ENCODE data around the gene RSAD2.
A peak's percentile ranks its signal among the peaks of the same experiment; 100 is the strongest.

RSAD2 gene

DNA sequence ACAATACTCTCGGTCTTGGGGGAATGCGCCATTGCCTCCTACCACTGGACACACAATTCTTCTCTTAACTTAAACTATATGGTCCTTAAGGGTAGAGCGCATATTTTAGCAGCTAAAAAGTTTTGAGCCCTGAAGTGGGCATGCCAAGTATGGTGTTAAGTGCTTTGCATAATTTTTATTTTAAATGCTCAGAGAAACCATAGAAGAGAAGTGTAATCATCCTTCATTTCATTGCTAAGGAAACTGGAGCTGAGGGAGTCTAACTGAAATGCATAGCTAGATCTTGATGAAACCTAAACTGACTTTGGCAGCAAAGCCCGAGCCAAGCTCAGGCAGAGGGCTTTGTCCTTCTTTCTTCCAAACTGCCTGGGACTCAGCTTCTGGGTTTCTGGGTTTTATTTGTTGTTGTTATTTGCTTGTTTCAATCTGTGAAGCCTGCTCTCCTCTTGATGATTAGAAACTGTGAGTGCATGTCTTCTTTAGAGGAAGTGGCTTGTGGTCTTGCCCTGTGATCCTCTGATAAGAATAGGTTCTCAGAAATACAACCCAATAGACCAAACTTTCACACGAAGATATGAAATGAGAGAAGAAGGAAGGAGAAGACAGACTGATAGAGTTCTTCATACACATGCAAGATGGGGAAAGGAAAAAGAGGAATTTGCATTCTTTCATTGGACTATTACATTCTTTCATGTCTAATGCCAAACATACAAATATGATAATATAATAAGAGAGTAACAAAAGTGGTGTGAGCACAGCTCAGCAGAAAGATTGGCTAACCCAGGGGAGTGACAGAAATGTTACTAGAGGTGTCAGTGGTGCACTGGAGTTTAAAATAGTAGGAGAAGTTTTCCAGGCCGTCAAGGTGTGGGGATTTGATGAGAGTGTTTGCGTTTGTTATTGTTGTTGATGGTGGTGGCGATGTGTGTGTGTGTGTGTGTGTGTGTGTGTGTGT lies 32.1 kb downstream of the RSAD2 start:
- DNase-seq = peak; percentile 74

DNA sequence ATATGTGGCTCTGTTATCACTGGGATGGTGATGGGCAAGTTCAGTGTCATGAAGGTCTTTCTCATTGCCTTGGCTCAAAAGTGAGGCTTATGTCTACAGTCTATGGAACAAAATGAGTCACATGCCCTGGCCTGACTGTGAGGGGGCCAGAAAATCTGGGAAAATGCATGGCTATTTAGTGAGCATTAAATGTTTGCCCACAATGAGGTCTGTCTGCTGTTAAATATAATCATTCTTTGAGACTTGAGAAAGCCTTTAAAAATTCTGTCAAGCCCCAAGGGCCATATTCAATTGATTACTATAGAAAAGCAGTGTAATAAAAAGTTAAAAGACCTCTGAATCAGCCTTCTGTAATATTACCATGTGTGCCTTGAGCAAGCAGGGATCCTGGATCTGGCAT lies 34.1 kb downstream of the RSAD2 start:
- DNase-seq = no peak

DNA sequence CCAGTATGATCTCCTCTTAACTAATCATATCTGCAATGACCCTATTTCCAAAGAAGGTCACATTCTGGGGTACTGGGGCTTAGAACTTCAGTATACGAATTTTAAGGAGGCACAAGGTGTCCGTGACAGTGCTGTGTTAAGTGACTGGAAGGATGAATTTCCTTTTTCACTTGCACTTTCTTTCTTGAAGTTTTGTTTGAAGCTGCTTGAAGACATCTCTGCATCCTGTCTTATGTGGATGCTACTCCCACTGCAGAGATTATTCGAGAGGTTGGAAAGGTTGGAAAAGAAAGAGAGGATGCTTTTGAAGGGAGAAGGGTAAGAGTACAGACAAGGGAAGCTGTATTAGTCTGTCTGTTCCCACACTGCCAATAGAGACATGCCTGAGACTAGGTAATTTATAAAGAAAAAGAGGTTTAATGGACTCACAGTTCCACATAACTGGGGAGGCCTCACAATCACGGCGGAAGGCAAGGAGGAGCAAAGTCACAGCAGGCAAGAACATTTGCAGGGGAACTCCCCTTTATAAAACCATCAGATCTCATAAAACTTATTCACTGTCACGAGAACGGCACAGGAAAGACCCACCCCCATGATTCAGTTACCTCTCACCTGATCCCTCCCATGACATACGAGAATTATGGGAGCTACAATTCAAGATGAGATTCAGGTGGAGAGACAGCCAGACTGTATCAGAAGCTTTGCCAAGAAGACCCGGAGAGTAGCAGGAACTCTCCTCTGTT lies 36.0 kb downstream of the RSAD2 start:
- DNase-seq = peak; percentile 49

DNA sequence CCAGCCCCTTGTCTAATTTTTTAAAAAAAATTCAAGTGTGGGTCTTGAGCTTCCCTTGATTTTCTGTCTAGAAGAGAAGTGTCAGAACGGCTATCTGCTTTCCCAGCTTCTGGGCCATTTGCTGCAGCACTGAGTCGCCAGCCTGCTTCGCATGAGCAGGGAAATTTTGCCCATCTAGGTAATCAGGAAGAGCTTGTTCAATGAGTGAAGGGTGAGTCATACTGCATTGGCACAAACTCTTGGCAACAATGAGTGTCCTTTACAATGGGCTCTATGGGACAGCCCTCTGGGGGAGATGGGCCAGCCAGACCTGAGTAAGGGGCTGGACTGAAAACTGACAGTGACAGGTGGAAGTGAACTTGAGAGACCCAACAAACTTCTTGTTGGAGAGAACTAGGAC lies 37.3 kb downstream of the RSAD2 start:
- DNase-seq = no peak

DNA sequence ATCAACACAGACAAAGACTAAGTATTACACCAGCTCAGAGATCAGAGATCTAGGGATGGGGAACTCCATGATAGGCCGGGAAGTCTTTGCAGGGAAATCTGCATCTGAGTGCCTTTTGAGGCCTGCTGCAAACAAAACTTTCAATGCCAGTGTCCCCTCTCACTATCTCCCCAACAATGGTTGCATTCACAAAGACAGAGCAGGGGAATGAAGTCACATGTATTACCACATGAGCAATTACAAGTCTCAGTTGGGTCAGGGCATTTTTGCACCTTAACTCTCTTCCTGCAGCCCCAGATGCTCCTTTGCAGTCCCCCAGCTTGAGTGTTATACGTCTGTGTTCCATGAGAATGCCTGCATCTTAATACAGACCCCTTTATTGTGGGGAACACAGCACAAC lies 37.8 kb downstream of the RSAD2 start:
- no peak for DNase-seq

DNA sequence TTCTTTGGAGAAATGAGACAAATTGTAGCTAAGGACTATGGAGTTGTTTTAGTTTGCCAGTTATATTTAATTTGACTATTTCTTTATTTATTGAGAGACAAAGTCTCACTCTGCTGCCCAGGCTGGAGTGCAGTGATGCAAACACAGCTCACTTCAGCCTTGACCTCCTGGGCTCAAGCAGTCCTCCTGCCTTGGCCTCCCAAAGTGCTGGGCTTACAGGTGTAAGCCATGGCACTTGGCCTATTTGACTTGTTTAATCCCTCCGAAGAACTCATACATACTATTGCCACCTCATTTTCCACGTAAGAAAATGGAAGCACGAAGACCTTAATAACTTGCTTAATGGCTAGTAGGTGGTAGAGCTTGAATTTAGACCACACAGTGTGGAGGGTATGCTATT lies 38.6 kb downstream of the RSAD2 start:
- no peak for DNase-seq

DNA sequence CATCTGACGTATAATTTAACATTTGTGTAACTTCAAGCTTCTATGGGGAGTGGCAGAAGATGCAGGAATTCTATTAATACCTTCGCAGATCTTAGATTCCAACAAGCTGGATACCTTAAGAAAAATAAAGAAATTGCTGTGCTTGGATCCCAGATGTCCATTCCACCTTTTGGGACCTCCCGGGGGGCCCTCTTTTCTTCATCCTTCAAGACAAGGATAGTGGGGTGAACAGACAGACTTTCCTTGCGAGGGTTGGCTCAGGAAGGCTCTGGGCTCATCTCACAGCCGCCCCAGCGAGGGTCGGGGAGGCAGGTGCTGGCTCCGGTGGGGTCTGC lies 39.1 kb downstream of the RSAD2 start:
- DNase-seq = no peak

DNA sequence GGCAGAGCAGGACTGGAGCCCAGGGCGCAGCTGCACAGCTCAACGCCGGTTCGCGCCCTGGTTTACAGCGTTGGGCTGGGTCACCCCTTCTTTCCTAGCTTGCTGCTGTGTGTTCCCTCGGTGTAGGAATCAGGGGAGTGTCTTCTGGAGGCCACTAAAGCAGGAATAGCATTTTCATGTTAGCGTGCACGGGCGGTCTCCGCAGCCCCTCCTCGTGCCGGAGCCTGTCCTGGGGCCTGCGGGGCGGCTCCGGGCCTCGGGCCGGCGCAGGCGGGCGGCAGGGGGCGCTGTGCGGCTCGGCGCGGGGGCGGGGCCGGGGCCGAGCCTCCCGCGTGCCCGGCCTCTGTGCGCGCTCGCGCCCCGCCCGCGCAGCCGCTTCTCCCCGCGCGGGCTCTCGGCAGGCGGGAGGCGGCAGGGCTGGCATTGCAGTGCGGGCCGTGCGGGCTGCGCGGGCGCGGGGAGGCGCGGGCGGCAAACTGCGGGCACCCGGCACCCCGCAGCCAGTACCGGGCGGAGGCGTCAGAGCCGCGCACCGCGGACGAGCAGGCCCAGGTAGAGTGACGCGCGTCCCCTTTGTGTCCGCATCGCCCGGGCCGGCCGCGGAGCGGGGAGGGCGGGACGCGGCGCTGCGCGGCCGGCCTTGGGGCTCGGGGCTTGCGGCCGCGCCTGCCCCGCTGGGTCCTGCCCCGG lies 39.6 kb downstream of the RSAD2 start, which contains the start of gene RNF144A:
RNF144A (plus strand) TSS at position 342 of the 690 bp plus-strand sequence. CDS start 79,515 bp downstream, outside the sequence.
- DNase-seq = peak; percentile 75

DNA sequence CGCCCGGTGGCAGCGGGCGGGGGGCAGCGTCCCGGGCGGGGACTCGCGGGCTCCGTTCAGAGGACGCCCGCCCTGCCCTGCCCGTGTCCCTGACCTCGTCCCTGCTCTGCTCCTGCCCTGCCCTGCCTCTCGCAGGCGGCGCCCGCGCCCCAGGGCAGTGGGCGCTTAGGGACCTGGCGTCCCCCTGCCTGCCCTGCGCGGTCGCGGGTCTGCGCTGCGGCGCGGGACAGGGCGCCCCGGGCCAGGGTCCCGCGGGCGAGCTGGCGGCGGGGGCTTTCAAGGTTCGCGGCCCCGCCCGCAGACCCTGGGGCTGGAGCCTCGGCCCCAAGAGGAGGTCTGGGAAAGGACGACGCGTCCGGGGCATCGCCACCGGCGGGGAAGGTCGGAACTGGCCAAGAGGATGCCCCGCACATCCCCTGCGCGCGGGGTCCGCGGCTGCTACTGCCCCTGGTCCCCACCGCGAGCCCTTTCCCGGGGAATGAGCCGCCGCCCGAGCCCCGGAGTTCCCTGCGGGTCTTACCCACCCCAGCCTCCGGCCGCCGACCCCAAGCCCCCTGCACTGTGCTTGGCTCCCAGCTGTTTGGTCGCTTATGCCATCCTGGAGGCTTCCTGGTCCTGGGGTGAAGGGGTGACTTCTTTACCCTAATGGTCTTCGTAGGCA lies 40.3 kb downstream of the RSAD2 start:
- no peak for DNase-seq

DNA sequence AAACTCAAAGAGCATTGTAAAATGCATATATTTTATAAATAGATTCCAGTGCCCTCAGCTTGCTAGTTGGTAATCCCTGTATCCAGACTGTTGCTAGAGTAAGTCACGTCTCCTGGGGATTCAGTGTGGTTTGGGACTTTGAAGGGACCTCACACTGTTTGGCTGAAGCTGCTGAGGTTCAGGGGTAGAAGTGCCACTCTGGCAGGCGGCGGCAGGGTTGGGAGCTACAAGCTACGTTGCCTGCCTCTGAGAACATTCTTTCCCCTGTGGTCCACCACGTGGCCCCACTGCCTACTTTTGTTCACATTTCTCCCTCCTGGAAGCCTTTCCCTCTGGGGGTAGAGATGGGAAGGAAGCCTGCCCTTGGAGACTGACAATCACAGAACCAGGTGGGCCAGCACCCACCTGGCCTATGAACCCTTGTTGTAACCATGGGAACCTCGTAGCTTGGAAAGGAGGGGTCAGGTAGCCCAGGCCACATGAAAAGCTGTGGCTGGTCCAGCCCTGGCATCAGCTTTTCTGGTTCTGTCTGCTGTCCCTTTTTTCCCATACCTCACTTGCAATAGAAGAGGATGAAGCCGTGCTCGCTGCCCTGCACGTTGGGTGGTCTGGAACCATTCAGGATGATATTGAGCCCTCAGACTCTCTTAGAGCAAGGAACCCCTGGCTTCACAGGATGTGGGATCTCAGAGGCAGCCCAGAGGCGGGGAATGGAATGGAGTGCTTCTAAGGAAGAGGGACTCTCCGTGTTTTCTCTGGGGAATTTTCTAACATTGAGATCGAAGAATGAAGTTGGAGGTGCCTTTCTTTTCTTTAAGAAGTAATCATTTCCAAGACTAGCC lies 42.5 kb downstream of the RSAD2 start:
- no peak for DNase-seq

DNA sequence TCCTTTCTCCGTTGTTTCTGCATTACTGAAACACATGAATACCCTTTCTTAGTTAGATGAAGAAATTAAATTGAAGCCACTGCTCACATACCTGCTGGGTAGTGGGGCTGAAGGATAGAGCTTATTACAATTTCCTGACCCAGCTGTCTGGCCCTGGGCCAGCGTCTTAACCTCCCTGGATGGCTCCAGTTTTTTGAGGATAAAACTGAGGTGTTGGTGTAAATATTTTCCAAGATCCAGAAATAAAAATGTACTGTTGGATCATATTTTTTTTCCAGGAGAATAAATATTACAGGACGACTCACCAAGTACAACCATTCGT lies 43.1 kb downstream of the RSAD2 start:
- DNase-seq = no peak

DNA sequence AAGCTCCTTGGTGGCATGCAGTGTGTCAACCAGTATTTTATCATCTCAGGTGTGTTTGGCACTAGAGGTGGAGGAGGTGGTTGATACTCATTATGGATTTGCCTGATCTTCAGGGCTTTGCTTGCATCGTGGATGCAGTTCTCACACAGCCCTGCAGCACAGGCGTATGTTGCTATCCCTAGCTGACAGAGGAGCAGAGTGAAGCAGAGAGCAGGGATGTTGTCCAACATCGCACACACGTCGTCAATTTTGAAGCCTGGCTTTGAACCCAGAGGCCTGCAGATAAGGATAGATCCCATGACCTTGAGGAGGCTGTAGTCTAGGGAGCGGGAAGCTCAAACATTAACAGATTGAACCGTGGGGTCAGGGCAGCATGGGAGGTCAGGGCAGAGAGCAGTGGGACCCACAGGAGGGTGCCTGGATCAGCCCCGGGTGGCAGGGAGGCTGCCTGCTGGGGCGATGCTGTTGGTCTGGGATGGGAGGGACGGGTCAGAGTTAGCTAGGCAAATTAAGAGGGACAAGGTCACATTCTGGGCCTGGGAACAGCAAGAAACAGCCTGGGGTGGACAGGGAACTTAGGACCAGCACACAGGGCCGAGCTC lies 43.8 kb downstream of the RSAD2 start:
- no peak for DNase-seq

DNA sequence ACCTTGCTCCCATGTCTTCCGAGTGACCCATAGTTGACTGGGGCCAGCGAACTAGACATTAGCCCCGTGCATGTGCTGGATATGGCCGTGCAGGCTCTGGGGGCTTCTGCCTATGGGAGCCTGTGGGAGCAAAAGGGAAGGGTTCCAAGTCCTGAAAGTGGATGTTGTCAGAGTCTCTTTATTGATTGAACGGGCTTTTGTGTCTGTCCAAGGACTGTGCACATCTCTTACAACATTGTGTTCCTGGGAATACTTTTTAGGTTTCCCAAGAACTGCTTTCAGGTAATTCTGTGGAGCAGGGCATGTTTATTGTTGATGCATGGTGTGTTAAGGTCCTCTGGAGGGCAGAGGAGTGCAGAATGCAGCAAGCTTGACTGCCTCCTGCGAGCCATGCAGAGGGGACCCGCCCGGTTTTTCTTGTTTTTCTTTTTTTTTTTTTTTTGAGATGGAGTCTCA lies 44.7 kb downstream of the RSAD2 start:
- no peak for DNase-seq

DNA sequence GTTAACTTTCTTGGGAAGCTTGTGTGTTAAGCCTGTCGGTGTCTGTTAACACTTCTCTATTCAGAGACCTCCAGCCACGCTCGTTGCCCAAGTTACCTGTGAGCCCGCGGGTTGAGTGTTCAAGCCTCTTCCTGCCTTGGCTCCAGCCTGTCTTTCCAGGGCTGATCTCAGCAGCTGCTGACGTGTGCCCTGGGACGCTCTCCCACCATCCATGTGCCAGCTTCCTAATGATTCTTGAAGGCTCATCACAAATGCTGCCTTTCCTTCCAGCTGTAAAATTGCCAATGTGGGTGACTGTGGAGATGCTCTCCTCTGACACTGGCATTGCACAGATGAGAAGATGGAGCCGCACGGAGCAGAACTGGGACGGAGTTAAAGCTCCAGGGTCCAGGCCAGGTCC lies 45.7 kb downstream of the RSAD2 start:
- DNase-seq = no peak

DNA sequence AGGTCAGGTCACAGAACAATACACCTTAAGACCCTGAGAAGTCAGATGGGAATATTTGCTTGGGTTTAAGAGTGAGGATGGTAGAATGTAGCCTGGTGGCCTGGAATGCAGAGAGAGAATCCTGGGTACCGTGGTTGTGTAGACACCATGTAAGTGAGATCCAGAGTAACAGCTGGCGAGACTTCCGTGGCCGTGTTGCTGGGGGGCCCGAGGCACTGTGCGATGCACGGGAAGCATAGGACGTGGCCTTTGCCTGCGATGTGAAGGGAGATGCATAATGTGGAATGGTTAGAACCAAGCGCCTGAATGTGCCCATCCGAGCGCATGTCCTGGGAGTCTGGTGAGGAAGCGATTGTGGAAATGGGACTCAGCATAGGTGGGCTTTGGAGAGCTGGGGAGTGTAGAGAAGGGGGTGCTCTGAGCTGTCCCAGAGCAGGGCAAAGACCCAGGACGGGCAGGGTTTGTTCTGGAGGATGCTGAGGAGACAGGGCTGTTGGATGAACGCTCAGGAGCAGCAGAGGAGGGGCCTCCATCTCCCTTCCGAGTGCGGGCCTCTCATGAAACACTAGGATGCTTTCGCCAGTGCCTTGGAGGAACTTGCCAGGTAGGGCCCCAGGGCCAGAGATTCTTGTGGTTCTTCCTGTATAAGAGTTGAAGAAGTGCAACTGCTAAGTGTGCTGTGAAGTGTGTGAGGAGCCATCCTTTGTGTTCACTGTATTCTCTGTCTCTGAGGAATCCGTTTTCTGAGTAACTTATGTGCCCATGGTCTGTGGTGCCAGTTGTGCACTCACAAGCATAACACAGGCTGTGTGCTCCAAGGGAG lies 46.7 kb downstream of the RSAD2 start:
- DNase-seq = no peak

DNA sequence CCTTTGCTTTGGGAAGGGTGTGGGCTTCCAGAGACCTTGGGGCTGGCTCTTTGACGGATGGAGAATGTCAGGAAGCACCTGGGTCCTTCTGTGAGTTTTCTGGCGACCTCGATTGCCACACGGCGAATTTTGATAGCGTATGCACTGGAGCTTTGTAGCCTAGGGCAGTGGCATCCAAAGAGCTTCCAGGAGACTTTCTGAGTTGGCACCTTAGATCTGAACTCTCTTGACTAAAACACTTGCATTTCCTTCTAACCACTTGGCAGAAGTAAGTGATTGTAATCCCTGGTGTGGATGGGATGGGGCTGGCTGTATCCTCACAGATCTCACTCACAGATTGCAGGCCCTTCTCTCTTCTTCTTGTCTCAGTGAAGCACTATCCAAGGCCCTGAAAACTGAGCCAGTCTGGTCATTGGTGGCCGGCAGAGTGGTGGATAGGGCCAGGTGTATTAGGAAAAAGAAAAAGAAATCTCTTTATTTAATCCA lies 47.4 kb downstream of the RSAD2 start:
- no peak for DNase-seq

DNA sequence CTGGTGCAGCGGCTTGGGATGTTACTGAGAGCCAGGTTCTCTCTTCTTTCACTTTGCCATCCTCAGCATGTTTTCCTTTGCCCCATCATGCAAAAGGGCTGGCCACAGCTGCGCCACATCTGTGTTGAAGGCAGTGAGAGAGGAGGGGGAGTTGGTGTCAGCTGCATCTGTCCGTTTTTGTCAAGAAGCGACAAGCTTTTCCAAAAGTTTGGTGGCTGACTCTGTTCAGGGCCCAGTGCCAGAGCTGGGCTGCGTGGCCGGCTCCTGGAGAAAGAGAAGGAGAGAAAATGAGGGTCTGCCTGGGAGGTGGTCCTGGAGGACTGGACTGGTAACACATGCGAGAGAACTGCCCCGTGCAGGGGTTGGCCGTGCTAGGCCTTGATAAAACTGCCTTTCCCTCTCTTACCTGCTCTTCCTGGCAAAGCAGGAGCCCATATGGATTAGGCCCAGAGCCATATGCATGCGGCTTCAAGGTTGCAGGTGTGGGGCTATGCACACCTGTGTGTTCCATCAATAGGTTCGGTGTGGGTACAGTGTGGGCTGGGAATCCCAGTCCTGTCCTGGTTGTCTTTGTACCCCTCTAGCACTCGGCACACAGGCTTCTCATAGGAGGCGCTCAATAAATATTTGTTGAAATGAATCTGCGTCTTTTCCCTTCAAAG lies 48.6 kb downstream of the RSAD2 start:
- no peak for DNase-seq

DNA sequence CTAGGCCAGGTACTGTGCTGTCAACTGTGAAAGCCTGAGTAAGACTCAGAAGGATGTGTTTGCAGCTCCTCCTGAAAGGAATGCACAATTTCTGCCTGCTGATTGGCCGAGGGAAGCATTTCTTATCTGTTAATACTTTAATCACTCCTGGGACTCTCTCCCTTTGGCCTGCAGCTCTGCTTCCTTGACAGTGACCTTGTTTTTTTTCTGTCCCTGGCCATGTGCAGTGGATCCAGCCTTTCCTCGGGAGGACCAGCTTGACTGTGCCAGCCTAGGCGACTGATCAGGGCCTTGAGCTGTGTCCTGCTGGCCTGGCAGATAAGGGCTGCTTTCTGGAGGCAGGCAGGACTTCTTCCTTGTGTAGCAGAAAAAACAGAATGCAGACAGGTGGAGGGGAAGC lies 49.6 kb downstream of the RSAD2 start:
- DNase-seq = no peak

DNA sequence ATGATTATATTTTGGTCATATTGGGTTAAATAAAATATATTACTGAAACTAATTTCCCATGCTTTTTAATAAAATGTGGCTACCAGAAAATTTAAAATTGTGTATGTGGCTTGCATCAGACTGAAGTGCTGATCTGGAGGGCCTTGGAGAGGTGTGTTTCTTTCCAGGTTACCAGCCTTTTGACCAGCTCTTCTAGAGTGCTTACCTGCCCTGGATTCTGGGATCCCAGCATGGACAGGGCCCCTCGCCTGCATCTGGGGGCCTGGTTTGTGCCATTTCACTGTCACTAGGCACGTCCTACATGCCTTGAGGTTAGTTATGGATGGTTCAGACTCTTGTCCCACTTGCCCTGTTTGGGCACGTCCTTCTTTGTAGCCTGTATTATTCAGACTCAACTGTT lies 50.2 kb downstream of the RSAD2 start:
- DNase-seq = no peak

DNA sequence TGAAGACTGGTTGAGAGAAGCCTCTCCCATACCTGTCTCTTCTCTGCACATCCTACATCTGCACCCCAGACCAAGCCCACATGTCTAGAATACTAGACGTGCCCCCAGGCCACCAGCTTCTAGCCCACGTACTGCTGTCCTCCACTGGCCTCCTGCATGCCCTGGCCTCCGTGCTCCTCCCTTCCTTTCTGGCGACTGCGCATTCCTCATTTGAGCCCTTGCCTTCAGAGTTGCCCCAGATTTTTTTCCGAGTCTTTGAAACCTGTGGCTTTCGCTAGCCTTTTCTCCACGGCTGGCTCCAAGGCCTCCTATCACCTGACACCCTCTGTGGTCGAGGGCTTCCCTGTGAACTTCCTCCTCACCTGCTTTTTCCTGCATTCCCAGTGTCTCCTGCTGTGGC lies 50.9 kb downstream of the RSAD2 start:
- DNase-seq = no peak

Data from CD4-positive, alpha-beta T cell treated with Interleukin-21 for 1 hour (primary cell).